Measurements from ENCODE around the gene BPIFB2.

The BPIFB2 gene

DNA sequence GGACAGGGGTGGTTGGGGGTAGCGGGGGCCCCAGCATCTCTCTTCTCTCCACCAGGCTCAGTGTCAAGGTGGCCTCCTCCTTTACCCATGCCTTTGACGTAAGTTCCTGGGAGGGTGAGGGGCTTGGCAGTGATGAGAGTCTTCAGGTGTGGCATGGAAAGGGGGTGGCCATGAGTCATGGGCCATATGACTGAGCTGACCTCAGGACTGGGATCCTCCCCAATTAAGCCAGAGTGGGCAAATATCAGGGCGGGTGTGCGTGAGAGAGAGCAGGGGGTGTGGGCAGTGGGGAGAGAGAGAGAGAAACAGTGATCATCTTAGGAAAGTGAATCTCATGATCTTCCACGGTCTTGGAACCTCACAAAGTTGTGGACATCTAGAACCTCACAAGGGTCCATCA is 63.7 kb downstream of the BPIFB2 start:
- no peak for DNase-seq

GRCh38 chr20:33072362-33072761 is 64.9 kb downstream of the BPIFB2 start:
- DNase-seq = no peak

DNA sequence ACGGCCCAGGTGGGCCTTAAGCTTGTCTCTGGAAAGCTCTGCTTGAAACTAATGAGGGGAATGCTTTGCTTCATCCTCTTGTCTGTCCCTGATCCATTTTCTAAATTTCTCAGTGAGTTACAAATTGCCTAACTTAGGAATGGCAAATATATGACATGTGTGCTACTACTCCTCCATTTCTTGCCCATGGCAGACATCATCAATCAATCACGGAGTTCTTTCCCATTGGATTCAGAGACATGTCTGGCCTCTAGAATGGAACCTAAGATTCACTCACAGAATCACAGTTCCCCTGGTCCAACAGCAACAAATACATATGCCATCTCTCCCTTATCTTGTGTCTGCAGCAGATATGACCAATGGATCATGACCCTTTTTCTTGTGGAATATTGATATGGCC is 65.3 kb downstream of the BPIFB2 start:
- DNase-seq = no peak

Data from NCI-H82 (cell line).